PFSK-1 (cell line): ENCODE results near the gene FBN3.

Experiments used
- FOXP2 ChIP-seq: optimal IDR thresholded peaks from 2 replicates; pipeline ENCODE3; 2011; ENCODE audit warnings: borderline replicate concordance, control low read depth, inconsistent platforms; ENCODE audit not compliant: insufficient read depth; ENCODE audit errors: extremely low read length, extremely low read depth
- POLR2AphosphoS5 ChIP-seq: IDR thresholded peaks from 2 replicates; pipeline ENCODE4 v1.6.1; 2012; ENCODE audit warnings: low read depth, mild to moderate bottlenecking, control low read depth, low read length, moderate library complexity
- REST ChIP-seq, 2 experiments: IDR thresholded peaks; 2 replicates each; pipeline versions ENCODE4 v1.6.1 to v1.8.0; 2011 to 2012; ENCODE audit warnings: low read depth in 2 of 2, low read length in 2 of 2, control low read depth in 1 of 2, inconsistent platforms in 1 of 2, mild to moderate bottlenecking in 1 of 2, moderate library complexity in 1 of 2; ENCODE audit not compliant: insufficient read depth in 1 of 2
- SIN3A ChIP-seq: IDR thresholded peaks from 2 replicates; pipeline ENCODE4 v1.6.1; 2012; ENCODE audit warnings: mild to moderate bottlenecking, low read length, moderate library complexity, borderline replicate concordance; ENCODE audit not compliant: insufficient read depth

- no peak for TF ChIP-seq SIN3A
- TF ChIP-seq REST (IDR thresholded peaks at IDR 0.05; ENCODE audit: insufficient read depth in 1 of 2, low read depth in 2 of 2, low read length in 2 of 2), result no peak
- TF ChIP-seq FOXP2, result no peak
- TF ChIP-seq POLR2AphosphoS5, result no peak
These were observed 110.6 kb downstream of the FBN3 start for GRCh38 chr19:8038815-8039214.
